Activated CD8-positive, alpha-beta memory T cell treated with anti-CD3 and anti-CD28 coated beads, Interleukin-2, amount 10 ng/mL, durations not matched to agents 7 days and 5 days (primary cell): ENCODE measurements around the gene SUSD4. TPM values are rescaled to one million over a fixed set of nuclear protein-coding genes. Genes with fewer than 3 reads are reported as not detected.
"Not testable (repeated sequence)": the region's sequence is repeated elsewhere in the genome, so short reads cannot be mapped to it uniquely, and the experiment has no call there.

ENCODE experiments used
- ATAC-seq: fragments of 150-1000 bp; cut with Tn5 transposase; one replicate; pipeline ENCODE4 v1.10.0; 2021; ENCODE audit warnings: moderate library complexity
- CTCF ChIA-PET: fragments of 350-600 bp; sonication (Branson Sonifier 250); formaldehyde crosslinking; loops from one replicate; lab custom pipeline; 2021; ENCODE audit warnings: antibody characterized with exemption; lab: Charles Lee
- DNase-seq: peaks from one replicate; pipeline ENCODE4 v3.0.0-alpha.2; 2020
- H3K27ac Mint-ChIP-seq: one replicate; pipeline ENCODE4 v1.8.0; 2021; ENCODE audit warnings: mild to moderate bottlenecking, mixed read lengths
- H3K27me3 Mint-ChIP-seq: one replicate; pipeline ENCODE4 v1.8.0; 2021; ENCODE audit warnings: mixed read lengths
- H3K36me3 Mint-ChIP-seq: one replicate; pipeline ENCODE4 v1.8.0; 2021; ENCODE audit warnings: mild to moderate bottlenecking, mixed read lengths
- H3K4me1 Mint-ChIP-seq: one replicate; pipeline ENCODE4 v1.8.0; 2021; ENCODE audit warnings: mixed read lengths
- H3K4me3 Mint-ChIP-seq: one replicate; pipeline ENCODE4 v1.8.0; 2021; ENCODE audit warnings: mild to moderate bottlenecking, moderate library complexity, mixed read lengths
- H3K9me3 Mint-ChIP-seq: one replicate; pipeline ENCODE4 v1.8.0; 2022; ENCODE audit warnings: low read depth, mixed read lengths
- total RNA-seq, 2 experiments: library from RNA; stranded (reverse); gene quantifications; one replicate each; pipeline ENCODE4 v1.2.3, GENCODE V29; 2021

Gene SUSD4, protein sequence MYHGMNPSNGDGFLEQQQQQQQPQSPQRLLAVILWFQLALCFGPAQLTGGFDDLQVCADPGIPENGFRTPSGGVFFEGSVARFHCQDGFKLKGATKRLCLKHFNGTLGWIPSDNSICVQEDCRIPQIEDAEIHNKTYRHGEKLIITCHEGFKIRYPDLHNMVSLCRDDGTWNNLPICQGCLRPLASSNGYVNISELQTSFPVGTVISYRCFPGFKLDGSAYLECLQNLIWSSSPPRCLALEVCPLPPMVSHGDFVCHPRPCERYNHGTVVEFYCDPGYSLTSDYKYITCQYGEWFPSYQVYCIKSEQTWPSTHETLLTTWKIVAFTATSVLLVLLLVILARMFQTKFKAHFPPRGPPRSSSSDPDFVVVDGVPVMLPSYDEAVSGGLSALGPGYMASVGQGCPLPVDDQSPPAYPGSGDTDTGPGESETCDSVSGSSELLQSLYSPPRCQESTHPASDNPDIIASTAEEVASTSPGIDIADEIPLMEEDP
- under 1 TPM in 1 of 2 experiments, not detected in 1; 0.21 TPM for total RNA-seq

DNA sequence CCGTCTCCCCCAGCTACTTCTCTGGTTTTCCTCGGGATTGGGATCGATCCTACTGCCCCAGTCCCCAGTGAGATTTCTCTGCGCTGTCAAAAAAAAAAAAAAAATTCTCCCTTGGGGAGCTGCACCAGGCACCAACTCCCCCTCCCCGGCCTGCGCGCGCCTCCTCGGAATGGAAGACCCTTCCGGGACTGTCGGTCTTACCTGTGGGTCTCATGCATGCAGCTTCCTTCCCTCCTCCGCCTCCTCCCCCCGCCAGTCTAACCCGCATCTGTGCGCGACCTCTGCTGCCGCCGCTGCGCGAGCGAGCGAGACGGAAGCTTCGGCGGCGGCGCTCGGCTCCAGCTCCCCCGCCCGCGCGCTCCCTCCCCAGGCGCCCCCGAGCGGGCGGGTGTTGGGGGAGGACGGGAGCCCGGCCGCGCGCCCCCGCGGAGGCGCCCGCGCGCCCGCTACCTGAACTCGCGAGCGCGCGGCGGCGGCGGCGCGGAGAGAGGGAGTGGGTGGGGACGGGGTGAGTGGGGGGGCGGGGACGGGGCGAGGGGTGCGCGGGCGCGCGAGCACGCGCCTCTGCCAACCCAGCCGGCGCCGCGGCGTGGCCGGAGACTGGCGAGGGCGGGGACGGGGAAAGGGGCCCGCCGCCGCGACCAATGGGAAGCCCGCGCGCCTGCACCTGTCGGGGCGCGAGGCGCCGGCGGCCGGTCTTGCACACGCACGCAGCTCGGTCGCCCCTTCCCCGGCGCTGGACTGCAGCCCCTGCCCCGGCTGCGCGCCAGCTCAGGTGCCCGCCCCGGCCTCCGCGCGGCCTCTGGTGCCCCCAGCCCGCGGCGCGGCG lies at the start of gene SUSD4:
Gene SUSD4, minus strand, starts transcription at position 321 of the 829 bp plus-strand sequence. CDS start 751 bp downstream, outside the sequence.
- DNase-seq (peak; percentile 53), ATAC-seq (peak; percentile 76)
- H3K9me3 Mint-ChIP-seq: no peaks in the 10 kb centered on the region
- CTCF ChIA-PET: no interaction called here
- no peaks in the 10 kb centered on the region for H3K36me3 Mint-ChIP-seq
- H3K27me3 Mint-ChIP-seq: peaks cover 64% of the 10 kb centered on the region
- H3K27ac Mint-ChIP-seq: no peak within 1 kb of the TSS
- H3K4me1 Mint-ChIP-seq: peaks cover 7% of the 10 kb centered on the region
- peak within 1 kb of the TSS; percentile 62 for H3K4me3 Mint-ChIP-seq

DNA sequence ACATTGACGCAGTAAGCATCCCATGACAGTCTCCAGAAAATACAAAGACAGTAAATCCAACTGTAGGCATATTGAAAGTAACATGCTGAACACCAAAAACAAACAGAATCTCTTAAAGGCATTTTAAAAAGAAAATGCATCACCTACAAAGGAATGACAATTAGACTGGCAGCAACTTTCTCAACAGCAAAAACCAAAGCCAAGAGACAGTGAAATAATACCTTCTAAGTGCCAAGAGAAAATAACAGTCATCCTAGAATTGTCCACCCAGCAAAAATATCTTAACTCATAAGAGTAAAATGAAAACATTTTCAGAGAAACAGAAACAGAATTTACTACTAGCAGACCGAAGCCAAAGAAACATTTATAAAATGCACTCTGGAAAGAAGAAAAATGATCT lies 49.2 kb upstream of the SUSD4 start:
- ATAC-seq (no peak), DNase-seq (no peak)
- Mint-ChIP-seq H3K4me1 (no peaks in the 10 kb centered on the region), H3K4me3 (no peak overlapping the region), H3K9me3 (no peaks in the 10 kb centered on the region), H3K27me3 (peaks cover 15% of the 10 kb centered on the region), H3K36me3 (no peaks in the 10 kb centered on the region), H3K27ac (no peak overlapping the region)
- CTCF ChIA-PET: no interaction called here

DNA sequence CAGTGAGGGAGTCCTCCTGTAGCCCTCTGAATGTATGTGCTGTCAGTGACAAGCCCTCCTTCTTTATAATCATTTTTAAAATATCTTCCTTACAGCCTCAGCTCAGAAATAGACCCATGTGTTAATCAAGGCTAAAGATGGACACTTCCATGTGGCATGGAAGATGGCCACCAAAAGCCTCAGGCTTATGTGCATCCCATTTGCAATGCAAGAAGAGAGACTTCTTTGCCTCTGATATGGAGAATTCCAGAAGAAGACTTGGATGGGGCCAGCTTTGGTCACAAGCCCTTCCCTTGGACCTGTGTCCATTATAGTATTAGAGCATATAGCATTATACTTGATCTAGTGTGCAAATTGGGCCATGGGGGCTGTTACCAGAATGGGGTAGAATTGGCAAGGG lies 47.7 kb upstream of the SUSD4 start:
- Mint-ChIP-seq H3K27me3 (peaks cover 23% of the 10 kb centered on the region), H3K27ac (no peak overlapping the region), H3K4me1 (no peaks in the 10 kb centered on the region), H3K36me3 (no peaks in the 10 kb centered on the region), H3K4me3 (no peak overlapping the region), H3K9me3 (no peaks in the 10 kb centered on the region)
- no peak for DNase-seq
- ATAC-seq: no peak
- CTCF ChIA-PET: no interaction called here

DNA sequence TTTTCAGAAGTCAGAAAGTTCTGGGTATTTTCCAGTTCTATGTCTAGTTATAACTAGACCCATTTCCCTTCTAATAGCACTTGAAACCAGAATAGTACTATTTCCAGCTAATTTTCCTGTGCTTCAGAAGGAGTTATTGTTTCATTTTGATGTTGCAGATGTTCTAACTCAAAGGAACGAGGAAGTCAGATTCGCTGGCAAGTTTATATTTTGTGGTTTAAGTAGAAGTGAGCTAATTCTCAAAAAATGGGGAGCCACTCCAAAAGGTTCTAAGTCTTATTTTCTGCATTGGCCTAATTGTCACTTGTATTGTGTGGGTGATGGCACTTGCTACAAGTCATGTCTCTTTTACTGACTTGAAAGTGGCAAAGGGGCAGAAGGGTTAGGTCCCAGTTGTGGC lies 47.3 kb upstream of the SUSD4 start:
- Mint-ChIP-seq H3K27ac (no peak overlapping the region), H3K27me3 (peaks cover 25% of the 10 kb centered on the region), H3K4me3 (no peak overlapping the region), H3K9me3 (no peaks in the 10 kb centered on the region), H3K36me3 (no peaks in the 10 kb centered on the region), H3K4me1 (no peaks in the 10 kb centered on the region)
- DNase-seq (no peak), ATAC-seq (no peak)
- CTCF ChIA-PET: no interaction called here

DNA sequence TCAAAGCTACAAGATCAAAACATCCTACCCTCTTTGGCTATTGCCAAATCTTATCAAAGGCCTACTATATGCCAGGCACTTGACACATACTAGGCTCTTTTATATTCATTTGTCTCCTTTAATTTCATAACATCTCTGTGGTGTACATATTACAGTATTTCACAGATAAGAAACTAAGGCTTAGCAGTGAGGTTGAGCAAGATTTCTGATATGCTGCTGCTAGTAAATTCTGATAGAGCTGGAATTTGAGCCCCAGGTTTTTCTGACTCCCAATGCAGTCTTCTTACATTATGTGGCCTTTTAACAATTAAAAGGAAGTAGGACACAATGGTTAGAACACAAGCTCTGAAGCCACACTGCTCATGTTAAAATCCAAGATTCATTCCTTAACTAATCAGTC lies 46.1 kb upstream of the SUSD4 start:
- DNase-seq (no peak), ATAC-seq (no peak)
- peaks cover 30% of the 10 kb centered on the region for H3K27me3 Mint-ChIP-seq
- H3K36me3 Mint-ChIP-seq: no peaks in the 10 kb centered on the region
- CTCF ChIA-PET: no interaction called here
- H3K4me3 Mint-ChIP-seq: no peak overlapping the region
- H3K27ac Mint-ChIP-seq: no peak overlapping the region
- no peaks in the 10 kb centered on the region for H3K4me1 Mint-ChIP-seq
- H3K9me3 Mint-ChIP-seq: no peaks in the 10 kb centered on the region

DNA sequence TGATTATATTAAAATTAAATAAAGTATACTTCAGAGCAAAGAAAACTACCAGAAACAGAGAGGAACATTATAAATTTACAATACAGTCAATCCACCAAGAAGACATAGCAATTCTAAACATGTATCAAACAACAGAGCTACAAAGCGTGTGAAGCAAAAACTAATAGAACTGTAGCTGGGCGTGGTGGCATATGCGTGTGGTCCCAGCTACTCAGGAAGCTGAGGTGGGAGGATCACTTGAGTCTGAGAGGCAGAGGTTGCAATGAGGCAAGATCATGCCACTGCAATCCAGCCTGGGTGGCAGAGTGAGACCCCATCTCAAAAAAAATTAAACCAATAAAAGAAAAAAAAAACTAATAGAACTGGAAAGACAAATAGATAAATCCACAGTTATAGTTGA lies 41.5 kb upstream of the SUSD4 start:
- Mint-ChIP-seq H3K4me3 (no peak overlapping the region), H3K36me3 (no peaks in the 10 kb centered on the region), H3K4me1 (no peaks in the 10 kb centered on the region), H3K27ac (no peak overlapping the region), H3K27me3 (peaks cover 20% of the 10 kb centered on the region), H3K9me3 (no peaks in the 10 kb centered on the region)
- CTCF ChIA-PET: no interaction called here
- no peak for ATAC-seq
- DNase-seq: no peak

DNA sequence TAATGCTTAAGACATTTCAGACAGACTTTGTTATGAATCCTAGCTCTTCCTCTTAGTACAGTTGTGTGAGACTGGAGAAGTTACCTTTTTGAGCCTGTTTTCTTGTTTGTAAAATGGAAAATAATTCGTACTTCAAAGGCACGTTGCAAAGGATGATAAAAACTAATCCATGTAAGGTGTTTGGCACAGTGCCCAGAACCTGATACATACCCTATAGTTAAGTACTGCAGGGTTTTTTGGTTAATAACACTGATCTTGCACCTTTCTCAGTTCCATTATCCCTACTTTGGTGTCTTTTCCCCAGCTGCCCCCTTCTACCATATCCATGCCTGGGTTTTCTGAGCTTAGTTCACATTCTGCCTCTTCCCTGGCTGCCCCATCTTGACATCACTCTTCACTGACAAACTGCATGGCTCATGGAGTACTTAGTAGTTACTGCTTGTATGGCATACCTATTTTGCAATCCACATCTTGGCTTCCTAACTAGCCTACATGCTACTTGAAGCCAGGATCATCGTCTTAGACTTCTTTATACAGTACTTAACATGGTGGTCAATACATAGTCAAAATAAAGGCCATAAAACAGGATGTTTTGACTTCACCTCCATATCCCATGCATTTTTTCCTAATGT lies 39.3 kb upstream of the SUSD4 start:
- H3K36me3 Mint-ChIP-seq: no peaks in the 10 kb centered on the region
- H3K27me3 Mint-ChIP-seq: peaks cover 20% of the 10 kb centered on the region
- CTCF ChIA-PET: no interaction called here
- ATAC-seq: no peak
- H3K4me1 Mint-ChIP-seq: no peaks in the 10 kb centered on the region
- no peaks in the 10 kb centered on the region for H3K9me3 Mint-ChIP-seq
- no peak overlapping the region for H3K27ac Mint-ChIP-seq
- H3K4me3 Mint-ChIP-seq: no peak overlapping the region
- DNase-seq: no peak

DNA sequence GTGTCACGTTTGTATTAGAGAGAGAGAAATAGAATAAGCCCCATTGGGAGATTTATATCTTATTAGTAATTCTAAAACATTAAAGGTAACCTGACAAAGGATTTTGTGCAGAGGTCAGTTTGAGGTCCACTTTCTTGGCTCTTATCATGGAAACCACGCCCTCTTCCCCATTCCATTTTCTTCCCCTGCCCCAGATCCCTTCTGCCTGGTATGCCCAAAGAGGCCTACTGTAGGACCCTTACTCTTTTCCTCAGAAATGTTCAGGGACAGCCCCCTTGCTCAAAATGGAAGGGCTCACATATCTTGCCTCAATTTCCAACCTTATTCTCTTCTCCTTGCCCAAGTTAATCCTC lies 38.8 kb upstream of the SUSD4 start:
- DNase-seq (no peak), ATAC-seq (no peak)
- no peaks in the 10 kb centered on the region for H3K4me1 Mint-ChIP-seq
- no peak overlapping the region for H3K27ac Mint-ChIP-seq
- no peaks in the 10 kb centered on the region for H3K36me3 Mint-ChIP-seq
- no peaks in the 10 kb centered on the region for H3K9me3 Mint-ChIP-seq
- CTCF ChIA-PET: no interaction called here
- no peak overlapping the region for H3K4me3 Mint-ChIP-seq
- H3K27me3 Mint-ChIP-seq: peaks cover 16% of the 10 kb centered on the region

DNA sequence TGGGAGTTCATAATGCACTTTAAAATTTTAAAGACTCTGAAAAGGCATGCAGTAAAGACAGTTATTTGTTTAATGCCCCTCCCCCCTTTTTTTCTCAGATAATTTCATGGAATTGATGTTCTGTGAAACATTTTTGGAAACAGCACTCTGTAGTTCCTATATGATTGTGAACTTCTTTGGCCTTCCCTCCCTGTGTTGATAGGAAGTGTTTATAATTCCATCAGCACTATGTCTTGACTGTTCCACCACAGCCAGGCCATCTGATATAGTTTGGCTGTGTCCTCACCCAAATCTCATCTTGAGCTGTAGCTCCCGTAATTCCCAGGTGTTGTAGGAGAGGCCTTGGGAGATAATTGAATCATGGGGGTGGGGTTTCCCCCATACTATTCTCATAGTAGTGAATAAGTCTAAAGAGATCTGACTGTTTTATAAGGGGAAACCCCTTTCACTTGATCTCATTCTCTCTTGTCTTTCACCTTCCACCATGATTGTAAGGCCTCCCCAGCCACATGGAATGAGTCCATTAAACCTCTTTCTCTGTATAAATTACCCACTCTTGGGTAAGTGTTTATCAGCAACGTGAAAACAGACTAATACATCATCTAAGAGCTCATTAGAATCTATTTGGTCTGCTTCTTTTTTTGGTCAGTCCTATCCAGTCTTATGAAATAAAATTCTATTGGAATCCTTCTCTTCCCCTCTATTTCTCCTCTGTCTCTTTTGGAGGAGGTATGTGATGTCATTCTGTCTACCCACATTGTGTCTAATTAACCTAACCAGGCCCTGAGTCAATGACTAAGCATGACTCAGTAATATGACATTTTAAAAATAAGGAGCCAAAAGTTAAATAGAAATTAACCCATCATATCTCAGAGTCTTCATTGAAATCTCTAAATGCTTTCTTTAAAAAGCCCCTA lies 38.2 kb upstream of the SUSD4 start:
- Mint-ChIP-seq H3K27ac (no peak overlapping the region), H3K4me1 (no peaks in the 10 kb centered on the region), H3K27me3 (peaks cover 14% of the 10 kb centered on the region), H3K4me3 (no peak overlapping the region), H3K9me3 (no peaks in the 10 kb centered on the region), H3K36me3 (no peaks in the 10 kb centered on the region)
- CTCF ChIA-PET: no interaction called here
- ATAC-seq (no peak), DNase-seq (no peak)

DNA sequence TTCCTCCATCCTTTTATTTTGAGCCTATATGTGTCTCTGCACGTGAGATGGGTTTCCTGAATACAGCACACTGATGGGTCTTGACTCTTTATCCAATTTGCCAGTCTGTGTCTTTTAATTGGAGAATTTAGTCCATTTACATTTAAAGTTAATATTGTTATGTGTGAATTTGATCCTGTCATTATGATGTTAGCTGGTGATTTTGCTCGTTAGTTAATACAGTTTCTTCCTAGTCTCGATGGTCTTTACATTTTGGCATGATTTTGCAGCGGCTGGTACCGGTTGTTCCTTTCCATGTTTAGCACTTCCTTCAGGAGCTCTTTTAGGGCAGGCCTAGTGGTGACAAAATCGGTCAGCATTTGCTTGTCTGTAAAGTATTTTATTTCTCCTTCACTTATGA lies 35.4 kb upstream of the SUSD4 start:
- H3K4me1 Mint-ChIP-seq, H3K9me3 Mint-ChIP-seq, H3K27ac Mint-ChIP-seq, H3K4me3 Mint-ChIP-seq, CTCF ChIA-PET, H3K36me3 Mint-ChIP-seq, H3K27me3 Mint-ChIP-seq, DNase-seq, ATAC-seq: not testable (repeated sequence)

DNA sequence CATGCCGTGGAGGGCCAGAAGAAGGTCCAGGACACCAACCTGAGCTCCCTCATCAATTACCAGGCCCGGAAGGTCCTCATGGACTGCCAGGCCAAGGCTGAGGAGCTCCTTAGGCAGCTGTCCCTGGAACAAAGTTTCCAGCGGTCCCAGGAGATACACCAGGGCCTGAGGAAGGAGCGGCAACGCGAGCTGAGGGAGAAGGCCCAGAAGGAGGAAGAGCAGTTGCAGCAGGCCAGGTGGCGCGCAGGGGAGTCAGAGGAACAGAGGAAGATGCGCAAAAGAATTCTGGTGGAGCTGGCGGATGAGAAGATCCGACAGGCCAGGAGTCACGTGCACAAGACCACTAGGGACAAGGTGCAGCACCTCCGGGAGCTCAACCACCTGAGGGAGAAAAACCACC lies 30.7 kb upstream of the SUSD4 start:
- no peak for DNase-seq
- ATAC-seq: no peak
- peaks cover 24% of the 10 kb centered on the region for H3K27me3 Mint-ChIP-seq
- no peaks in the 10 kb centered on the region for H3K36me3 Mint-ChIP-seq
- no peak overlapping the region for H3K4me3 Mint-ChIP-seq
- no peaks in the 10 kb centered on the region for H3K4me1 Mint-ChIP-seq
- H3K27ac Mint-ChIP-seq: no peak overlapping the region
- no peaks in the 10 kb centered on the region for H3K9me3 Mint-ChIP-seq
- CTCF ChIA-PET: no interaction called here

DNA sequence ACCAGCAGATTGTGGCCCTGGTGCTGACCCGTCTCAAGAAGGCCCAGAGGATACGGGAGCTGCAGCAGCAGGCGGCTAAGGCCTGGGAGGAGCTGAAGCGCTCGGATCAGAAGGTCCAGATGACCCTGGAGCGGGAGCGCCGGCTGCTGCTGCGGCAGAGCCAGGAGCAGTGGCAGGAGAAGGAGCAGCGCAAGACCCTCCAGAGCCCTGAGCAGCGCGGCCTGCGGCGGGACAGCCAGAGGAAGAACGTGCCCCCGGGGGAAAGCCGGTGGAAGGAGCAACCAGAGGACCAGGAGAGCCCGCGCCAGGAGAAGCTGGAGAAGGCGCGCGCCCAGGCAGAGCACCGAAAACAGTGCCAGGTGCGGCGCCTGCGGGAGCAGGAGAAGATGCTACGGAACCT lies 30.3 kb upstream of the SUSD4 start:
- H3K4me1 Mint-ChIP-seq: no peaks in the 10 kb centered on the region
- DNase-seq (no peak), ATAC-seq (no peak)
- H3K27me3 Mint-ChIP-seq: peaks cover 24% of the 10 kb centered on the region
- CTCF ChIA-PET: no interaction called here
- H3K36me3 Mint-ChIP-seq: no peaks in the 10 kb centered on the region
- no peak overlapping the region for H3K4me3 Mint-ChIP-seq
- H3K27ac Mint-ChIP-seq: no peak overlapping the region
- no peaks in the 10 kb centered on the region for H3K9me3 Mint-ChIP-seq
